ENCODE results near the gene TSPAN18. TPM values are rescaled to one million over a fixed set of nuclear protein-coding genes. Genes with fewer than 3 reads are reported as not detected.
A peak's percentile ranks its signal among the peaks of the same experiment; 100 is the strongest.

TSPAN18 gene
- total RNA-seq, 1 experiment from 2014 or later: 2.8 TPM

DNA sequence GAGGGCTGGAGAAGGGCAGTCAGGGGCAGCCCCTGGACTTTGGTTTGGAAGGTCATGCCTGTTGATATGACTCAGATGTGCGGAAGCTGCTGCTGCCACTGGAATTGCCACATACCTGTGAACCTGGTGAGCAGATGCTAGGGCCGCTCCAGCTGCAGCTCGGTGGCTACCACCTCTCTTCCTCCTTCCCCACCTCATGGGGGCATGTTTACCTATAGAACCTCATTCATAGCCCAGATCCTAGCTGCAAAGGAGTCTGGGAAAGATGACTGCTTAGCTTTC lies 17.5 kb upstream of the TSPAN18 start:
- ChIA-PET CTCF (no interaction called here), POLR2A (ENCODE audit: low non-redundant PET) (no interaction called here)
- no peak for TF ChIP-seq EZH2 (IDR thresholded peaks at IDR 0.05; ENCODE audit: borderline replicate concordance, low read depth, low read length, poor library complexity, severe bottlenecking)
- no peak for TF ChIP-seq CTCF (conservative IDR thresholded peaks at IDR 0.05; ENCODE audit: low read depth, low read length)
- no peak for DNase-seq (ENCODE audit: low spot score)
- Histone ChIP-seq H3K4me1 (ENCODE audit: insufficient read depth, low read length, poor library complexity, severe bottlenecking) (no peaks in the 10 kb centered on the region), H3K4me3 (ENCODE audit: low read depth, low read length, poor library complexity, severe bottlenecking) (no peak overlapping the region), H3K27ac (ENCODE audit: low read depth, low read length, poor library complexity, severe bottlenecking) (no peak overlapping the region), H3K9me3 (ENCODE audit: low read depth, low read length, poor library complexity, severe bottlenecking) (no peaks in the 10 kb centered on the region), H3K27me3 (replicated peaks; ENCODE audit: insufficient read depth, low read depth, low read length, poor library complexity) (no peaks in the 10 kb centered on the region), H3K36me3 (ENCODE audit: insufficient read depth, low read length, poor library complexity, severe bottlenecking) (no peaks in the 10 kb centered on the region)
- intact Hi-C loops (cut with micrococcal nuclease; ENCODE audit: unreplicated experiment): no loop called here
- no TSS peak for BruUV-seq (replicated peaks)

DNA sequence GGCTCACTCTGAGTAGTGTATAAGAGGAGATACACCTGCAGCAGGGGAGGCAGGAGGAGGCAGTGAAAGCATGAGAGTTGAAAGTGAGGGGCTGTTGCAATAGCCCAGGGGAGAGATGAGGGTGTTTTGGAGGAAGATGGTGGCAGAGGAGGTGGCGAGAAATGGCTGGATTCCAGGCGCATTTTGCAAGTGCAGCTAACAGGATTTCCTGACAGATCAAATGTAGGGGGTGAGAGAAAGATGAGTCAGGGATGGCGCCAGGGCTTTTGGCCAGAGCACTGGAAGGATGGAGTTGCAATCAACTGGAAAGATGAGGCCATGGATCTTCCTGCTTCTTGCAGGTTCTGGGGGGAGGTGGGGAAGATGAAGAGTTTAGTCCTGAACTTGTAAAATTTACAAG lies 16.8 kb upstream of the TSPAN18 start:
- Histone ChIP-seq H3K9me3 (ENCODE audit: low read depth, low read length, poor library complexity, severe bottlenecking) (no peaks in the 10 kb centered on the region), H3K27ac (ENCODE audit: low read depth, low read length, poor library complexity, severe bottlenecking) (no peak overlapping the region), H3K4me3 (ENCODE audit: low read depth, low read length, poor library complexity, severe bottlenecking) (no peak overlapping the region), H3K4me1 (ENCODE audit: insufficient read depth, low read length, poor library complexity, severe bottlenecking) (no peaks in the 10 kb centered on the region), H3K36me3 (ENCODE audit: insufficient read depth, low read length, poor library complexity, severe bottlenecking) (no peaks in the 10 kb centered on the region), H3K27me3 (replicated peaks; ENCODE audit: insufficient read depth, low read depth, low read length, poor library complexity) (no peaks in the 10 kb centered on the region)
- ChIA-PET POLR2A (ENCODE audit: low non-redundant PET) (no interaction called here), CTCF (no interaction called here)
- intact Hi-C loops (cut with micrococcal nuclease; ENCODE audit: unreplicated experiment): no loop called here
- no TSS peak for BruUV-seq (replicated peaks)
- peak; percentile 62 for DNase-seq (ENCODE audit: low spot score)
- TF ChIP-seq CTCF (conservative IDR thresholded peaks at IDR 0.05; ENCODE audit: low read depth, low read length): no peak
- TF ChIP-seq EZH2 (IDR thresholded peaks at IDR 0.05; ENCODE audit: borderline replicate concordance, low read depth, low read length, poor library complexity, severe bottlenecking): no peak

- H3K4me3 ChIP-seq (ENCODE audit: low read depth, low read length, poor library complexity, severe bottlenecking): no peak overlapping the region
- no peak for DNase-seq (ENCODE audit: low spot score)
- no peak overlapping the region for H3K27ac ChIP-seq (ENCODE audit: low read depth, low read length, poor library complexity, severe bottlenecking)
- no peaks in the 10 kb centered on the region for H3K4me1 ChIP-seq (ENCODE audit: insufficient read depth, low read length, poor library complexity, severe bottlenecking)
- POLR2A ChIA-PET (ENCODE audit: low non-redundant PET): no interaction called here
- no peaks in the 10 kb centered on the region for H3K27me3 ChIP-seq (replicated peaks; ENCODE audit: insufficient read depth, low read depth, low read length, poor library complexity)
- CTCF ChIA-PET: no interaction called here
- TF ChIP-seq EZH2 (IDR thresholded peaks at IDR 0.05; ENCODE audit: borderline replicate concordance, low read depth, low read length, poor library complexity, severe bottlenecking) (no peak), CTCF (conservative IDR thresholded peaks at IDR 0.05; ENCODE audit: low read depth, low read length) (no peak)
- no peaks in the 10 kb centered on the region for H3K9me3 ChIP-seq (ENCODE audit: low read depth, low read length, poor library complexity, severe bottlenecking)
- BruUV-seq (replicated peaks): no TSS peak
- H3K36me3 ChIP-seq (ENCODE audit: insufficient read depth, low read length, poor library complexity, severe bottlenecking): no peaks in the 10 kb centered on the region
- intact Hi-C loops (cut with micrococcal nuclease; ENCODE audit: unreplicated experiment): no loop called here
These were observed 15.5 kb upstream of the TSPAN18 start for GRCh38 chr11:44711113-44711786.

All from A673 (cell line).